ENCODE results near the gene RDM1.

- TF ChIP-seq MXD4 (CRISPR knock-in tag; IDR thresholded peaks at IDR 0.05; ENCODE audit: borderline replicate concordance) (no peak), RORB (CRISPR knock-in tag; IDR thresholded peaks at IDR 0.05) (no peak), TCF7 (CRISPR knock-in tag; IDR thresholded peaks at IDR 0.05; ENCODE audit: low read depth) (no peak), NR1H2 (CRISPR knock-in tag; IDR thresholded peaks at IDR 0.05) (no peak), ATF1 (CRISPR knock-in tag; IDR thresholded peaks at IDR 0.05) (no peak), TEAD1 (CRISPR knock-in tag; IDR thresholded peaks at IDR 0.05) (no peak), SOX15 (CRISPR knock-in tag; IDR thresholded peaks at IDR 0.05) (no peak), ZNF138 (CRISPR knock-in tag; conservative IDR thresholded peaks at IDR 0.05) (no peak)
- TF ChIP-seq, protein P1, sequence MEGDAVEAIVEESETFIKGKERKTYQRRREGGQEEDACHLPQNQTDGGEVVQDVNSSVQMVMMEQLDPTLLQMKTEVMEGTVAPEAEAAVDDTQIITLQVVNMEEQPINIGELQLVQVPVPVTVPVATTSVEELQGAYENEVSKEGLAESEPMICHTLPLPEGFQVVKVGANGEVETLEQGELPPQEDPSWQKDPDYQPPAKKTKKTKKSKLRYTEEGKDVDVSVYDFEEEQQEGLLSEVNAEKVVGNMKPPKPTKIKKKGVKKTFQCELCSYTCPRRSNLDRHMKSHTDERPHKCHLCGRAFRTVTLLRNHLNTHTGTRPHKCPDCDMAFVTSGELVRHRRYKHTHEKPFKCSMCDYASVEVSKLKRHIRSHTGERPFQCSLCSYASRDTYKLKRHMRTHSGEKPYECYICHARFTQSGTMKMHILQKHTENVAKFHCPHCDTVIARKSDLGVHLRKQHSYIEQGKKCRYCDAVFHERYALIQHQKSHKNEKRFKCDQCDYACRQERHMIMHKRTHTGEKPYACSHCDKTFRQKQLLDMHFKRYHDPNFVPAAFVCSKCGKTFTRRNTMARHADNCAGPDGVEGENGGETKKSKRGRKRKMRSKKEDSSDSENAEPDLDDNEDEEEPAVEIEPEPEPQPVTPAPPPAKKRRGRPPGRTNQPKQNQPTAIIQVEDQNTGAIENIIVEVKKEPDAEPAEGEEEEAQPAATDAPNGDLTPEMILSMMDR (IDR thresholded peaks at IDR 0.05), result no peak
- TF ChIP-seq, protein P2, sequence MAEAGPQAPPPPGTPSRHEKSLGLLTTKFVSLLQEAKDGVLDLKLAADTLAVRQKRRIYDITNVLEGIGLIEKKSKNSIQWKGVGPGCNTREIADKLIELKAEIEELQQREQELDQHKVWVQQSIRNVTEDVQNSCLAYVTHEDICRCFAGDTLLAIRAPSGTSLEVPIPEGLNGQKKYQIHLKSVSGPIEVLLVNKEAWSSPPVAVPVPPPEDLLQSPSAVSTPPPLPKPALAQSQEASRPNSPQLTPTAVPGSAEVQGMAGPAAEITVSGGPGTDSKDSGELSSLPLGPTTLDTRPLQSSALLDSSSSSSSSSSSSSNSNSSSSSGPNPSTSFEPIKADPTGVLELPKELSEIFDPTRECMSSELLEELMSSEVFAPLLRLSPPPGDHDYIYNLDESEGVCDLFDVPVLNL (CRISPR knock-in tag; IDR thresholded peaks at IDR 0.05; ENCODE audit: borderline replicate concordance, low read depth), result no peak
- TF ChIP-seq, protein P3, sequence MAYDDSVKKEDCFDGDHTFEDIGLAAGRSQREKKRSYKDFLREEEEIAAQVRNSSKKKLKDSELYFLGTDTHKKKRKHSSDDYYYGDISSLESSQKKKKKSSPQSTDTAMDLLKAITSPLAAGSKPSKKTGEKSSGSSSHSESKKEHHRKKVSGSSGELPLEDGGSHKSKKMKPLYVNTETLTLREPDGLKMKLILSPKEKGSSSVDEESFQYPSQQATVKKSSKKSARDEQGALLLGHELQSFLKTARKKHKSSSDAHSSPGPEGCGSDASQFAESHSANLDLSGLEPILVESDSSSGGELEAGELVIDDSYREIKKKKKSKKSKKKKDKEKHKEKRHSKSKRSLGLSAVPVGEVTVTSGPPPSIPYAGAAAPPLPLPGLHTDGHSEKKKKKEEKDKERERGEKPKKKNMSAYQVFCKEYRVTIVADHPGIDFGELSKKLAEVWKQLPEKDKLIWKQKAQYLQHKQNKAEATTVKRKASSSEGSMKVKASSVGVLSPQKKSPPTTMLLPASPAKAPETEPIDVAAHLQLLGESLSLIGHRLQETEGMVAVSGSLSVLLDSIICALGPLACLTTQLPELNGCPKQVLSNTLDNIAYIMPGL (CRISPR knock-in tag; IDR thresholded peaks at IDR 0.05), result no peak
Observed at GRCh38 chr17:35909408-35909807, 21.2 kb downstream of the RDM1 start.
